Measurements from ENCODE around the gene F8A2.
"Not testable (repeated sequence)": the region's sequence is repeated elsewhere in the genome, so short reads cannot be mapped to it uniquely, and the experiment has no call there.

DNA sequence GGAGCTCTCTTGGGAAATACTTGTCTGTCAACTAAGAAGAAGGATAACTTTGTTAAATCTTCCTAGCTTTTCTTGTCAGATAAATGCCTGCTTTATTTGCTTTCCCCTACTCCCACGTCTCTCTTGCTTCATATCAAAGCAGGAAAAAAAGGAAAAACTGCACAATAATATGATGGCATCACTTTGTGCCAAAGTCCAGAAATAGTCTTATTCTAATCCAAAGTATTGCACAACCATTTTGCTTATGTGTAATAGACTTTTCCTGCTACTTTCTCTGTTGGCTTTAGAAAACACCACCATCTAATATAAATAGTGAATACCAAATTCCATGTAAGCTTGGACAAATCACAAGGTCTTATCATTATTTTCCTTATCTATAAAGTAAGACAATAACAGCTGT, 36.2 kb upstream of the F8A2 start:
- TF ChIP-seq, protein P1, sequence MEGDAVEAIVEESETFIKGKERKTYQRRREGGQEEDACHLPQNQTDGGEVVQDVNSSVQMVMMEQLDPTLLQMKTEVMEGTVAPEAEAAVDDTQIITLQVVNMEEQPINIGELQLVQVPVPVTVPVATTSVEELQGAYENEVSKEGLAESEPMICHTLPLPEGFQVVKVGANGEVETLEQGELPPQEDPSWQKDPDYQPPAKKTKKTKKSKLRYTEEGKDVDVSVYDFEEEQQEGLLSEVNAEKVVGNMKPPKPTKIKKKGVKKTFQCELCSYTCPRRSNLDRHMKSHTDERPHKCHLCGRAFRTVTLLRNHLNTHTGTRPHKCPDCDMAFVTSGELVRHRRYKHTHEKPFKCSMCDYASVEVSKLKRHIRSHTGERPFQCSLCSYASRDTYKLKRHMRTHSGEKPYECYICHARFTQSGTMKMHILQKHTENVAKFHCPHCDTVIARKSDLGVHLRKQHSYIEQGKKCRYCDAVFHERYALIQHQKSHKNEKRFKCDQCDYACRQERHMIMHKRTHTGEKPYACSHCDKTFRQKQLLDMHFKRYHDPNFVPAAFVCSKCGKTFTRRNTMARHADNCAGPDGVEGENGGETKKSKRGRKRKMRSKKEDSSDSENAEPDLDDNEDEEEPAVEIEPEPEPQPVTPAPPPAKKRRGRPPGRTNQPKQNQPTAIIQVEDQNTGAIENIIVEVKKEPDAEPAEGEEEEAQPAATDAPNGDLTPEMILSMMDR (IDR thresholded peaks at IDR 0.05) = not testable (repeated sequence)
- not testable (repeated sequence) for TF ChIP-seq TEAD4 (IDR thresholded peaks at IDR 0.05; ENCODE audit: borderline replicate concordance, insufficient read depth); POLR2AphosphoS5 (IDR thresholded peaks at IDR 0.05; ENCODE audit: low read depth, low read length)
- TF ChIP-seq, protein P2, sequence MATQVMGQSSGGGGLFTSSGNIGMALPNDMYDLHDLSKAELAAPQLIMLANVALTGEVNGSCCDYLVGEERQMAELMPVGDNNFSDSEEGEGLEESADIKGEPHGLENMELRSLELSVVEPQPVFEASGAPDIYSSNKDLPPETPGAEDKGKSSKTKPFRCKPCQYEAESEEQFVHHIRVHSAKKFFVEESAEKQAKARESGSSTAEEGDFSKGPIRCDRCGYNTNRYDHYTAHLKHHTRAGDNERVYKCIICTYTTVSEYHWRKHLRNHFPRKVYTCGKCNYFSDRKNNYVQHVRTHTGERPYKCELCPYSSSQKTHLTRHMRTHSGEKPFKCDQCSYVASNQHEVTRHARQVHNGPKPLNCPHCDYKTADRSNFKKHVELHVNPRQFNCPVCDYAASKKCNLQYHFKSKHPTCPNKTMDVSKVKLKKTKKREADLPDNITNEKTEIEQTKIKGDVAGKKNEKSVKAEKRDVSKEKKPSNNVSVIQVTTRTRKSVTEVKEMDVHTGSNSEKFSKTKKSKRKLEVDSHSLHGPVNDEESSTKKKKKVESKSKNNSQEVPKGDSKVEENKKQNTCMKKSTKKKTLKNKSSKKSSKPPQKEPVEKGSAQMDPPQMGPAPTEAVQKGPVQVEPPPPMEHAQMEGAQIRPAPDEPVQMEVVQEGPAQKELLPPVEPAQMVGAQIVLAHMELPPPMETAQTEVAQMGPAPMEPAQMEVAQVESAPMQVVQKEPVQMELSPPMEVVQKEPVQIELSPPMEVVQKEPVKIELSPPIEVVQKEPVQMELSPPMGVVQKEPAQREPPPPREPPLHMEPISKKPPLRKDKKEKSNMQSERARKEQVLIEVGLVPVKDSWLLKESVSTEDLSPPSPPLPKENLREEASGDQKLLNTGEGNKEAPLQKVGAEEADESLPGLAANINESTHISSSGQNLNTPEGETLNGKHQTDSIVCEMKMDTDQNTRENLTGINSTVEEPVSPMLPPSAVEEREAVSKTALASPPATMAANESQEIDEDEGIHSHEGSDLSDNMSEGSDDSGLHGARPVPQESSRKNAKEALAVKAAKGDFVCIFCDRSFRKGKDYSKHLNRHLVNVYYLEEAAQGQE (IDR thresholded peaks at IDR 0.05; ENCODE audit: low read depth, low read length) = not testable (repeated sequence)
